Hepatocyte (in vitro differentiated cells): ENCODE measurements around the gene TTC33.

ENCODE experiments used
- CTCF ChIP-seq: fragments of 200-600 bp; sonication (generic); IDR thresholded peaks from 2 replicates; pipeline ENCODE4 v1.5.1; 2016; ENCODE audit warnings: antibody characterized with exemption, mild to moderate bottlenecking; ENCODE audit not compliant: poor library complexity
- EZH2 ChIP-seq: fragments of 200-600 bp; sonication (generic); IDR thresholded peaks from 2 replicates; pipeline ENCODE4 v1.6.1; 2016; ENCODE audit warnings: antibody characterized with exemption, mild to moderate bottlenecking, borderline replicate concordance

- no peak for TF ChIP-seq CTCF
- no peak for TF ChIP-seq EZH2
Observed at GRCh38 chr5:40491644-40492043, 264.1 kb downstream of the TTC33 start.
